Astrocyte of the hippocampus (primary cell): Measurements from ENCODE around the gene TEAD4.

Experiments
- DNase-seq: peaks from one replicate; pipeline ENCODE4 v3.0.0; 2011; ENCODE audit warnings: low read depth, low spot score

The TEAD4 gene

GRCh38 chr12:2960390-2960956 lies 1.3 kb downstream of the TEAD4 start:
- DNase-seq, result peak; percentile 56

GRCh38 chr12:2960996-2961616 lies 1.9 kb downstream of the TEAD4 start:
- DNase-seq, result no peak

- no peak for DNase-seq
Observed at GRCh38 chr12:2961705-2962104, 2.5 kb downstream of the TEAD4 start.

- no peak for DNase-seq
Observed at GRCh38 chr12:2963154-2963759, 4.1 kb downstream of the TEAD4 start.

DNA sequence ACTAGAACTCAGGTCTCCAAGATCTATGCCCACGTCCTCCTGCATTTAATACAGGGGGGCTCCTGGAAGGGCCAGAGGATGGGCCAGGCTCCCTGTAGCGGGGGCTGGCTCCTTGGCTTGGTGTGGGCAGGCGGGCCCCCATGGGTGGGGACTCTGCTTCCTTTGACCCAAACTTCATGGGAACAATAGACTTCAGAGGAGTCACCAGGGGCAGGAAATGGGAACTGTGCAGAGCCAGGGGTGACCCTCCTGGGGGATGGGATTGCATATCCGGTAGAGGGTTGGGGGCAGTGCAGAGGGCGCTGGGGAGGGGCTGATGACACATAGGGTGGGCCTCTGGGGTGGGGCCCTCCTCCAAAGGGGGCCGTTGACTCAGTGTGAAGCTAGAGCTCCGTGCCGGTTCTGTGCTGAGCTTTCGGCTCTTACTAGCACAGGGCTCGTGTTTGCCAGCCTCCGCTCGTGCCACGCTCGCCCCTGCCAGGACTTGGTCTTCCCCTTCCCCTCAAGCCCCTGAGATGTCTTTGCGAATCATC lies 4.6 kb downstream of the TEAD4 start:
- DNase-seq, result peak; percentile 46

DNA sequence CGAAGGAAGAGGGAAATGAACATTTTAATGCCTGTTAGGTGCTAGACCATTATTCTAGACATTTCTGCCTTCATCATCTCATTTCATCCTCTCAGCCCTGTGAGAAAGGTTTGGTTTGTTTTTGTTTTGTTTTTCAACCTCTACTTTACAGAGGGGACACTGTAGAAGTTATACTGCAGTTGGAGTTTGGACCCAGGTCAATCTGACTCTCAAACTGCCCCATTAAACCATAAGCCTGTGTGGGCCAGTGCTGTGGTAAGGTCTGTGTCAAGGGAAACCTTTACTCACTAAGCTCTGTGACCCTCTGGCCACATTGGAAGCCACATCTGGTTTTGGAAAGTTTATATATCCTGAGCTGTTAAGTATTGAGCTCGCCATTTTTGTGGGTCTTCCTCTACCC lies 8.5 kb downstream of the TEAD4 start:
- no peak for DNase-seq

GRCh38 chr12:2970744-2971143 lies 11.5 kb downstream of the TEAD4 start:
- no peak for DNase-seq

DNA sequence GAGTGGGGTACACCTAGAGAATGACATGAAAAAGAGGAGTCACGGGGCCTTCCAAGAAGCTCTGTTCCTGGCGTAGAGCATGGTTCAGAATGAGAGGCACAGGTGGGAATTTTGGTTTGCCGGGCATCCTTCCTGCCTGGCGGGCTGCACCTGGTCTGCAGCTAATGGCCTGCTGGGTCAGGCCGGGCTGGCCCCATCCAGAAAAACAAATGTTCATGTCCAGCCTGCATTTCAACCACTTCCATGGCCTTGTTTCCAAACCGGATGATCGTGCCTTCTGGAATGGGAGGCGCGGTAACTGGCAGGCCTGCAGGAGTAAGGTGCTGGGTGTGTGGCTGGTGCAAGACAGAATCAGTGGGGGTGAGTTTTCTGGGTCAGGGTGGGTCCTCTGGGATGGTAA lies 14.4 kb downstream of the TEAD4 start:
- DNase-seq, result no peak

DNA sequence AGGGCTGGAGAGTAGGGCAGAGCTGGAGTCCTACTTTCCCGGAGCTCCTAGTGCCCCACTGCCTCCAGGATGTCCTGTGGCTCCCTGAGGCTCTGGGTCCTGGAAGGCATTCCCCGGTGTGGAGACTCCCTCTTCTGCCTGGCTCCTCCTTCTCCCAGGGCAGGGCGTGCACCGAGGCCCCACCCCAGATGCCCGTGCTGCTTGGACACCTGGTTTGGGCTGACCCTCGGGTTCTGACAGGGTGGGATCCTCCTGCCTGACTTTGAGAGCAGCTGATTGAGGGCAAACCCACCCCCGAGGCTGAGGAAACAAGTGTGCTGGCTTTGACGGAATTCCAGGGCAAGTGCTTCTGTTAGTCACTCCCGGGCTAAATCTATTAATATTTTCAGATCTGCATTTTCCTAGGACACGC lies 15.4 kb downstream of the TEAD4 start:
- DNase-seq, result peak; percentile 26

DNA sequence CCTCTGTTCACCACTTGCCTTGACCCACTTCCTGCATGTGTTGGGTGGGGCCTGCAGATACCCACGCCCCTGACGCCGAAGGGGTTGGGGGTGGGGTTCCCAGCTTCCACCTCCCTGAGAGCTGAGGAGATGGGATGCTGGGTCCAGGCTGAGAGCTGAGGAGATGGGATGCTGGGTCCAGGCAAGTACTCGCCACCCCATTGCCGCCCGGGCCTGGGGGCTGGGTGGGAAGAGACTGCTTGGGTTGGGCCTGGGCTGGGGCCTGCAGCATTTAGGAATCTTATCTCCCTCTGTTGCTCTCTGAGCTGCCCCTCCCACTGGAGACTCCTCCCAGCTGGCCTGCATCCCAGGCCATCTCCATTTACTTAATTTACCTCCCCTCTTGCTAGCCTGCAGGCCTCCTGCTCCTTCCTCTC lies 17.4 kb downstream of the TEAD4 start:
- no peak for DNase-seq

DNA sequence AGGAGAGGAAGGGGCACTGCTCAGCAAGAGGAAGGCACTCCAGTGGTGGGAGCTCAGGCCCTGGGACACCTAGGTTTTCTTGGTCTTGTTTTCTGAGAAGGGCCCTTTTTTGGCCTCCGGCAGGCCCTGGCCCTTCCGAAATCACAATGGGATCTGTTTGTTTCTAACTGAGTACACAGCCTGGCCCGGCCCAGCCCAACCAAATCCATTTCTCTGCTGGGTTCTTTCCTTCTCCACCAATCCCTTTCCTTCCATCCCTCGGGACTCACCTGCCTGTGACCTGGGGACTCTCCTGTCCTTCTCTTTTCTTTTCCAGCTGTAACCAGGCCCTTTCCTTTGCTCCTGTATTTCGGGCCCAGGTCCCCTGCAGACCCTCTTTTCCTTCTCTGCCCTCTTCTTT lies 18.6 kb downstream of the TEAD4 start:
- DNase-seq, result no peak

DNA sequence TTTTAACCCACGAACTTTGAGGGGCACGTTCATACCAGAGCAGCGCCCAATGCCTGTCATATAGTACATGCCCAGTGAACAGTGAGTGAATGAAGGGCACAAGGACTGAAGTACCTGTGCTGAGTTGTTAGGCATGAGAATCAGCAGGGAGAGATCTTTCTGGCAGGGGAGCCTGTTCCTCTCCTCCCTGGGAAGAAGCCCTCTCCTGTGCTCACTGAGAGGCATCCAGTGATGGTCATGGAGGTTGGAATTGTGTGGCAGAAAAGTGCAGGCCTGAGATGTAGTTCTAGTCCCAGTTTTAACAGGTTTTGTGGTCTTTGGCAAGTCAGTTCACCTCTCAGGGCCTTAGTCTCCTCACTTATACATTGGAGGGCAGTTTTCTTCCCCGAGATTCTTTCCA lies 20.6 kb downstream of the TEAD4 start:
- DNase-seq, result no peak

- no peak for DNase-seq
Observed at GRCh38 chr12:2980630-2981029, 21.4 kb downstream of the TEAD4 start.

- DNase-seq, result no peak
Observed at GRCh38 chr12:2982361-2982760, 23.2 kb downstream of the TEAD4 start.

- DNase-seq, result no peak
Observed at GRCh38 chr12:2984249-2984648, 25.1 kb downstream of the TEAD4 start.

DNA sequence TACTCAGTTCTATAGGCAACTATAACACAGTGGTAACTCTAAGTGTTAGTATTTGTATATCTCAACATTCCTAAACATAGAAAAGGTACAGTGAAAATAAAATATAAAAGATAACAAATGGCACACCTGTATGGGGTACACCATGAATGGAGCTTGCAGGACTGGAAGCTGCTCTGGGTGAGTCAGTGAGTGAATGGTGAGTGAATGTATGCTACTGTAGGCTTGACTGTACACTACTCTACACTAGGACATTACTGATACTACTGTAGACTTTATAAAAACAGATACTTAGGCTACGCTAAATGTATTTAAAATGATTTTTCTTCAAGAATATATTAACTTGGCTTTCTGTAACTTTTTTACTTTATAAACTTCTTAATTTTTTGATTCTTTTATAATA lies 25.5 kb downstream of the TEAD4 start:
- no peak for DNase-seq

DNA sequence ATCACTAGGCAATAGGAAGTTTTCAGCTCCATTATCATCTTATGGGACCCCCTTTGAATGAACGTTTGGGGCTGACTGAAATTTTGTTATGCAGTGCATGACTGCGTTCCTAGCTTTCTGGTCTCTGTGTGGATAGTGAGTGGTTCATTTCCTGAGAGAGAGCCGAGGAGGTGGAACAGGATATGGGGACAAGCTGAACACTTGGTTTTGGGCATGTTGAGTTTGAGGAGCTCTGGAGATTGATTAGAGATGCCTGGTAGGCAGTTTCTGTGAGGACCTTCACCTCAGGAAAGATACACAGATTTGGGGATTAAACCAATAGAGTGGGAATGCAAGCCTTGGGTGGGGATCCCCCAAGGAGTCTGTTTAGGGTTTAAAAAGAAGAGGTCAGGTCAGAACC lies 27.7 kb downstream of the TEAD4 start:
- DNase-seq, result no peak

DNA sequence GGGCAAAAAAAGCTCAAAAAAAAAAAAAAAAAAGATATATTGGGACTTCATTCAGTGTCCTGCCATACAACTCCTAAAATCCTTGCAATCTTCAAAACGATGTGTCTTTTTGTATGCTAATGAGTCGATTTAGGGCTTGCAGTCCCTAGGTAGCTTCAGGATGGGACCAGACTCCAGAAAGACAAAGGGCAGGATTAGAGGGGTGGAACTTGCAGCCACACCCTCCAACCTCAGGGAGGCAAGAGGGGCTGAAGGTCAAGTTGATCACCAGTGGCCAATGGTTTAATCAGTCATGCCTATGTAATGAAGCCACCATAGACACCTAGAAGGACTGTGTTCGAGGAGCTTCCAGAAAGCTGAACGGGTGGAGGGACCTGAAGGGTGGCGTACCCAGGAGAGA lies 29.3 kb downstream of the TEAD4 start:
- no peak for DNase-seq

- no peak for DNase-seq
Observed at GRCh38 chr12:2992724-2993123, 33.5 kb downstream of the TEAD4 start.

- DNase-seq, result peak; percentile 40
Observed at GRCh38 chr12:2997989-2998670, 38.9 kb downstream of the TEAD4 start.

- DNase-seq, result peak; percentile 84
Observed at GRCh38 chr12:2998789-2999264, 39.6 kb downstream of the TEAD4 start.

DNA sequence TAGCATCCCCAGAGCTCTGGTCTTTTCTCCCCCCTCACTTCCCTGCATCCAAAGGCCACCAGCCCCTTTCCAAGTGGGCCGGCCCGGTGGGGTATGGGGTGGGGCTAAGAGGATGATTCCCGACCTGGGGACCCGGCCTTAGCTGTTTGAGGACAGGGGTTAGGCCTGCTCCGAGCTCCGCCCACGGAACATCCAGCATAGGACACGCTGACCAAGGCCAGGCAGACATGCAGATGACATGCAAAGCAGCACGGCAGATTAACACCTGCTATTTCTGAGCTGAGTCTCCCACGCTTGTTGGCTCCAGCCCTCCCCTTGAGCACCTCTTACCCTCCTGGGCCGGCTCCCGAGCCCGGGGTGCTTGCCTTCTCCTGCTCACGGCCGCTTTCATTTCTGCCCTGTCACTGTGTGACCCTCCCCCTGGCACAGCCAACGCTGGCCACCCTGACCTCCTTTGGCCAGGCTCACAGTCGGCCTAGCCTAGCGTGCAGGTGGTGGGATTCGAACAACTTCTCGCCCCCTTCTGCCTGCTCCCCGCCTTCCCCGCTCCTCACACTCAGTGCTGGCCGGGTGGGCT lies 40.2 kb downstream of the TEAD4 start:
- DNase-seq, result no peak
